SK-N-MC (cell line): ENCODE results near the gene SLC9A9.

Experiments used
- EZH2 ChIP-seq: fragments of 200-600 bp; sonication (generic); IDR thresholded peaks from one replicate; pipeline ENCODE4 v1.6.1; 2017; ENCODE audit warnings: antibody characterized with exemption
- FOXP2 ChIP-seq: optimal IDR thresholded peaks from 2 replicates; pipeline ENCODE3; 2011; ENCODE audit warnings: mild to moderate bottlenecking, moderate library complexity; ENCODE audit not compliant: insufficient read depth; ENCODE audit errors: extremely low read length, control extremely low read depth
- POLR2AphosphoS5 ChIP-seq: IDR thresholded peaks from 2 replicates; pipeline ENCODE4 v1.6.1; 2012; ENCODE audit warnings: mild to moderate bottlenecking, low read depth, low read length, borderline replicate concordance

GRCh38 chr3:143228405-143228804 is 619.9 kb downstream of the SLC9A9 start:
- TF ChIP-seq EZH2 (no peak), POLR2AphosphoS5 (no peak), FOXP2 (no peak)
